GM12878 (cell line): ENCODE results near the gene TACC2. TPM values are rescaled to one million over a fixed set of nuclear protein-coding genes. Genes with fewer than 3 reads are reported as not detected.

ENCODE experiments used
- ATAC-seq: fragments of 200-7000 bp; cut with Tn5 transposase; 3 replicates; pipeline ENCODE4 v1.9.1; 2020; ENCODE audit warnings: mild to moderate bottlenecking, moderate library complexity
- BruUV-seq: library from RNA; stranded (reverse); fragments of 400-500 nt; replicated peaks from 2 replicates; lab custom pipeline; 2021; lab: Mats Ljungman, UMichigan
- CTCF ChIA-PET: fragments of 300-600 bp; sonication (Branson Sonifier 250); formaldehyde crosslinking; extraction: SDS; loops from one replicate; lab custom pipeline; 2021; ENCODE audit warnings: inconsistent platforms; lab: Yijun Ruan, JAX
- POLR2A ChIA-PET: fragments of 350-600 bp; formaldehyde crosslinking; extraction: SDS; loops from one replicate; lab custom pipeline; 2021; ENCODE audit warnings: inconsistent platforms; lab: Charles Lee
- RAD21 ChIA-PET: fragments of 300-600 bp; sonication (Branson Sonifier 250); formaldehyde crosslinking; loops from one replicate; lab custom pipeline; 2023; ENCODE audit warnings: antibody characterized with exemption; ENCODE audit not compliant: unreplicated experiment; lab: Charles Lee
- SMC1A ChIA-PET: fragments of 300-600 bp; sonication (Branson Sonifier 250); formaldehyde crosslinking; loops from one replicate; lab custom pipeline; 2023; ENCODE audit not compliant: unreplicated experiment, uncharacterized antibody; lab: Charles Lee
- DNase-seq: peaks from one replicate; pipeline ENCODE4 v3.0.0-alpha.2; 2011; ENCODE audit warnings: low read depth, low spot score
- FAIRE-seq: peaks from 3 replicates; lab custom pipeline; 2011; peaks lifted over from hg19 to GRCh38; lab: Jason Lieb, UNC
- H2AFZ ChIP-seq: 2 replicates; pipeline ENCODE4 v1.6.0; 2011; ENCODE audit warnings: low read depth, low read length, control low read depth; ENCODE audit not compliant: control insufficient read depth
- H3K27ac ChIP-seq: 2 replicates; pipeline ENCODE4 v1.5.1; 2011; ENCODE audit warnings: control low read depth; ENCODE audit not compliant: control insufficient read depth, insufficient read depth
- H3K27me3 ChIP-seq, 2 experiments: replicated peaks in 1 of 2; 2 replicates each; pipeline versions ENCODE4 v1.6.0 to v1.6.1; 2011; ENCODE audit warnings: low read length in 1 of 2; ENCODE audit not compliant: control insufficient read depth in 2 of 2, insufficient read depth in 2 of 2
- H3K36me3 ChIP-seq, 2 experiments: 2 replicates each; pipeline ENCODE4 v1.5.1; 2011; ENCODE audit warnings: low read length in 1 of 2; ENCODE audit not compliant: control insufficient read depth in 2 of 2, insufficient read depth in 2 of 2
- H3K4me1 ChIP-seq: 2 replicates; pipeline ENCODE4 v1.6.1; 2011; ENCODE audit warnings: mild to moderate bottlenecking, low read length, moderate library complexity, mixed read lengths; ENCODE audit not compliant: control insufficient read depth, insufficient read depth
- H3K4me2 ChIP-seq: 2 replicates; pipeline ENCODE4 v1.6.0; 2011; ENCODE audit warnings: control low read depth; ENCODE audit not compliant: control insufficient read depth, insufficient read depth
- H3K4me3 ChIP-seq: fragments of 200-600 bp; sonication (generic); 2 replicates; pipeline ENCODE4 v1.5.1; 2016
- H3K79me2 ChIP-seq: 2 replicates; pipeline ENCODE4 v1.6.0; 2011; ENCODE audit warnings: low read length; ENCODE audit not compliant: control insufficient read depth, insufficient read depth
- H3K9ac ChIP-seq: 2 replicates; pipeline ENCODE4 v1.8.0; 2011; ENCODE audit warnings: low read length, control low read depth, mixed read lengths; ENCODE audit not compliant: control insufficient read depth, insufficient read depth
- H3K9me3 ChIP-seq: replicated peaks from 3 replicates; pipeline ENCODE4 v1.5.1; 2011; ENCODE audit warnings: mild to moderate bottlenecking, low read length; ENCODE audit not compliant: control insufficient read depth, insufficient read depth
- H4K20me1 ChIP-seq: 2 replicates; pipeline ENCODE4 v1.6.0; 2011; ENCODE audit not compliant: control insufficient read depth, insufficient read depth
- BACH1 ChIP-seq: fragments of 450-650 bp; IDR thresholded peaks from 2 replicates; pipeline ENCODE4 v1.6.1; 2017; ENCODE audit warnings: mild to moderate bottlenecking, borderline replicate concordance
- BHLHE40 ChIP-seq, 2 experiments: fragments of 450-650 bp in 1 of 2; IDR thresholded peaks; 2 replicates each; pipeline ENCODE4 v1.6.1; 2011 to 2017; ENCODE audit warnings: low read depth in 2 of 2, borderline replicate concordance in 1 of 2, improper control_type of control experiment in 1 of 2, low read length in 1 of 2, mild to moderate bottlenecking in 1 of 2
- E2F4 ChIP-seq: IDR thresholded peaks from 2 replicates; pipeline ENCODE4 v1.6.1; 2012; ENCODE audit warnings: low read depth, low read length, improper control_type of control experiment
- GABPA ChIP-seq: IDR thresholded peaks from 2 replicates; pipeline ENCODE4 v1.6.1; 2014; ENCODE audit warnings: antibody characterized with exemption, low read depth, mild to moderate bottlenecking, inconsistent platforms
- KAT2A ChIP-seq: conservative IDR thresholded peaks from 2 replicates; pipeline ENCODE4 v1.6.1; 2011; ENCODE audit warnings: low read depth, low read length; ENCODE audit not compliant: control insufficient read depth
- KDM1A ChIP-seq: fragments of 200-600 bp; sonication (generic); IDR thresholded peaks from 2 replicates; pipeline ENCODE4 v1.6.1; 2016; ENCODE audit warnings: borderline replicate concordance
- MEF2A ChIP-seq: IDR thresholded peaks from 2 replicates; pipeline ENCODE4 v1.6.1; 2011; ENCODE audit warnings: low read depth, mild to moderate bottlenecking, low read length, moderate library complexity; ENCODE audit not compliant: insufficient read depth
- NFYB ChIP-seq: IDR thresholded peaks from 2 replicates; pipeline ENCODE4 v1.6.1; 2011; ENCODE audit warnings: low read depth, mild to moderate bottlenecking, low read length, improper control_type of control experiment, moderate library complexity; ENCODE audit not compliant: insufficient read depth
- NR2F1 ChIP-seq: fragments of 450-650 bp; conservative IDR thresholded peaks from 2 replicates; pipeline ENCODE4 v1.6.1; 2017; ENCODE audit warnings: mild to moderate bottlenecking
- RFX5 ChIP-seq: IDR thresholded peaks from 2 replicates; pipeline ENCODE4 v1.6.1; 2011; ENCODE audit warnings: low read depth, low read length, improper control_type of control experiment
- SREBF1 ChIP-seq: IDR thresholded peaks from 2 replicates; pipeline ENCODE4 v1.6.1; 2012; ENCODE audit warnings: mild to moderate bottlenecking, low read length
- WGBS: methylation state at CpG from one replicate; pipeline ENCODE4 v1.1.6; 2016; ENCODE audit warnings: low lambda C conversion rate; ENCODE audit not compliant: insufficient replicate concordance, insufficient coverage; ENCODE audit errors: missing lambda C conversion rate; 5-methylcytosine and 5-hydroxymethylcytosine counted together
- in situ Hi-C: fragments of 300-500 bp; cut with MboI; formaldehyde crosslinking; loops from 9 replicates; pipeline ENCODE4 v1.14.3; 2018; ENCODE audit warnings: mixed read lengths
- intact Hi-C: fragments of 100-400 bp; cut with micrococcal nuclease; formaldehyde crosslinking; loops from one replicate; pipeline ENCODE4 v1.14.2; 2022; ENCODE audit not compliant: unreplicated experiment
- polyA plus RNA-seq, 11 experiments: library from polyadenylated mRNA; depleted of rRNA in 4 of 11; unstranded in 6 of 11; stranded (reverse) in 5 of 11; fragments of >200 nt; fragmentation: Nextera tagmentation in 4 of 11; fragmentation: Illumina TruSeq in 1 of 11; extraction: Ambion mirVana in 4 of 11; extraction: Trizol in 1 of 11; gene quantifications; 1 replicate in 1 of 11; 2 replicates in 10 of 11; pipeline versions ENCODE4 v1.2.1 to v1.2.3, GENCODE V29; 2011 to 2016; ENCODE audit warnings: inconsistent platforms in 2 of 11, missing spikeins in 2 of 11, low read depth in 1 of 11
- total RNA-seq, 4 experiments: library from RNA; depleted of rRNA in 3 of 4; stranded (reverse); fragments of >200 nt in 3 of 4; fragmentation: Illumina TruSeq in 1 of 4; extraction: Trizol in 1 of 4; gene quantifications; 2 replicates each; pipeline versions ENCODE4 v1.2.1 to v1.2.3, GENCODE V29; 2013 to 2021
- TF ChIP-seq, protein P1 (sequence below): fragments of 450-650 bp; IDR thresholded peaks from 2 replicates; pipeline ENCODE4 v1.6.1; 2018; ENCODE audit warnings: mild to moderate bottlenecking, low read depth, moderate library complexity; ENCODE audit not compliant: partially characterized antibody

TACC2 gene
- total and polyA plus RNA-seq, 10 of the 15 experiments (the other 5 are each of a cell fraction or from before 2014, with no cell fraction given): 0.07 to 0.64 (median 0.13) TPM; not detected in 5

GRCh38 chr10:122082616-122083477 is 93.9 kb downstream of the TACC2 start:
- Histone ChIP-seq H3K27ac (no peak overlapping the region), H3K4me3 (no peak overlapping the region)
- ChIA-PET CTCF (no interaction called here), POLR2A (no interaction called here)
- intact Hi-C loops: no loop called here
- no TSS peak for BruUV-seq
- TF ChIP-seq BACH1: no peak
- TF ChIP-seq, all 136 proteins: peak for 0
- RAD21 ChIA-PET: no interaction called here
- Histone ChIP-seq H3K4me1 (no peaks in the 10 kb centered on the region), H3K36me3 (no peaks in the 10 kb centered on the region), H3K4me2 (no peak overlapping the region), H2AFZ (no peak overlapping the region), H3K79me2 (no peaks in the 10 kb centered on the region), H3K9ac (no peak overlapping the region), H4K20me1 (no peaks in the 10 kb centered on the region), H3K9me3 (no peaks in the 10 kb centered on the region), H3K27me3 (no peaks in the 10 kb centered on the region; a peak in 1 of 4 replicates)
- FAIRE-seq: no peak
- in situ Hi-C loops: no loop called here
- WGBS: 25% methylated on average over 21 of the region's 21 CpGs
- no peak for ATAC-seq
- no peak for DNase-seq
- SMC1A ChIA-PET: no interaction called here

DNA sequence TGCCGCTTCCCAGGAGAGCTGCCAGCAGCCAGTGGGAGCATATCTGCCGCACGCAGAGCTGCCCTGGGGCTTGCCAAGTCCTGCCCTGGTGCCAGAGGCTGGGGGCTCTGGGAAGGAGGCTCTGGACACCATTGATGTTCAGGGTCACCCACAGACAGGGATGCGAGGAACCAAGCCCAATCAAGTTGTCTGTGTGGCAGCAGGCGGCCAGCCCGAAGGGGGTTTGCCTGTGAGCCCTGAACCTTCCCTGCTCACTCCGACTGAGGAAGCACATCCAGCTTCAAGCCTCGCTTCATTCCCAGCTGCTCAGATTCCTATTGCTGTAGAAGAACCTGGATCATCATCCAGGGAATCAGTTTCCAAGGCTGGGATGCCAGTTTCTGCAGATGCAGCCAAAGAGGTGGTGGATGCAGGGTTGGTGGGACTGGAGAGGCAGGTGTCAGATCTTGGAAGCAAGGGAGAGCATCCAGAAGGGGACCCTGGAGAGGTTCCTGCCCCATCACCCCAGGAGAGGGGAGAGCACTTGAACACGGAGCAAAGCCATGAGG is 94.6 kb downstream of the TACC2 start:
- ChIA-PET POLR2A (no interaction called here), CTCF (no interaction called here), SMC1A (no interaction called here), RAD21 (no interaction called here)
- H3K4me3 ChIP-seq: no peak overlapping the region
- TF ChIP-seq KAT2A: no peak
- no peak for TF ChIP-seq BHLHE40 (IDR thresholded peaks at IDR 0.05; ENCODE audit: borderline replicate concordance in 1 of 2, low read depth in 2 of 2, low read length in 1 of 2)
- TF ChIP-seq NFYB: no peak
- TF ChIP-seq NR2F1: no peak
- no peak for TF ChIP-seq MEF2A
- no peak for TF ChIP-seq SREBF1
- TF ChIP-seq E2F4: no peak
- TF ChIP-seq, protein P1, sequence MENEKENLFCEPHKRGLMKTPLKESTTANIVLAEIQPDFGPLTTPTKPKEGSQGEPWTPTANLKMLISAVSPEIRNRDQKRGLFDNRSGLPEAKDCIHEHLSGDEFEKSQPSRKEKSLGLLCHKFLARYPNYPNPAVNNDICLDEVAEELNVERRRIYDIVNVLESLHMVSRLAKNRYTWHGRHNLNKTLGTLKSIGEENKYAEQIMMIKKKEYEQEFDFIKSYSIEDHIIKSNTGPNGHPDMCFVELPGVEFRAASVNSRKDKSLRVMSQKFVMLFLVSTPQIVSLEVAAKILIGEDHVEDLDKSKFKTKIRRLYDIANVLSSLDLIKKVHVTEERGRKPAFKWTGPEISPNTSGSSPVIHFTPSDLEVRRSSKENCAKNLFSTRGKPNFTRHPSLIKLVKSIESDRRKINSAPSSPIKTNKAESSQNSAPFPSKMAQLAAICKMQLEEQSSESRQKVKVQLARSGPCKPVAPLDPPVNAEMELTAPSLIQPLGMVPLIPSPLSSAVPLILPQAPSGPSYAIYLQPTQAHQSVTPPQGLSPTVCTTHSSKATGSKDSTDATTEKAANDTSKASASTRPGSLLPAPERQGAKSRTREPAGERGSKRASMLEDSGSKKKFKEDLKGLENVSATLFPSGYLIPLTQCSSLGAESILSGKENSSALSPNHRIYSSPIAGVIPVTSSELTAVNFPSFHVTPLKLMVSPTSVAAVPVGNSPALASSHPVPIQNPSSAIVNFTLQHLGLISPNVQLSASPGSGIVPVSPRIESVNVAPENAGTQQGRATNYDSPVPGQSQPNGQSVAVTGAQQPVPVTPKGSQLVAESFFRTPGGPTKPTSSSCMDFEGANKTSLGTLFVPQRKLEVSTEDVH: no peak
- TF ChIP-seq KDM1A: no peak
- no peak for TF ChIP-seq RFX5
- TF ChIP-seq GABPA: no peak
- intact Hi-C loops (no loop called here), in situ Hi-C loops (no loop called here)
- H3K9ac ChIP-seq: no peak overlapping the region
- no peaks in the 10 kb centered on the region for H3K36me3 ChIP-seq
- no peaks in the 10 kb centered on the region for H3K79me2 ChIP-seq
- H4K20me1 ChIP-seq: no peaks in the 10 kb centered on the region
- H3K4me1 ChIP-seq: no peaks in the 10 kb centered on the region
- H2AFZ ChIP-seq: no peak overlapping the region
- ATAC-seq: no peak
- WGBS: 34% methylated on average over 9 of the region's 9 CpGs
- H3K27ac ChIP-seq: no peak overlapping the region
- no peak overlapping the region for H3K4me2 ChIP-seq
- no TSS peak for BruUV-seq
- no peak for DNase-seq
- FAIRE-seq: no peak
- no peaks in the 10 kb centered on the region for H3K9me3 ChIP-seq
- H3K27me3 ChIP-seq: no peaks in the 10 kb centered on the region; a peak in 1 of 4 replicates
